K562 (cell line): Measurements from ENCODE around the gene UBASH3B. TPM values are rescaled to one million over a fixed set of nuclear protein-coding genes. Genes with fewer than 3 reads are reported as not detected.

Experiments
- ATAC-seq: fragments of 200-7000 bp; cut with Tn5 transposase; 3 replicates; pipeline ENCODE4 v1.9.1; 2020; ENCODE audit warnings: moderate library complexity
- BruUV-seq: library from RNA; stranded (reverse); fragments of 400-500 nt; replicated peaks from 2 replicates; lab custom pipeline; 2021; lab: Mats Ljungman, UMichigan
- CTCF ChIA-PET: fragments of 300-600 bp; formaldehyde crosslinking; extraction: SDS; loops from one replicate; lab custom pipeline; 2021; ENCODE audit warnings: low intra/inter-chr PET ratio; lab: Yijun Ruan, JAX
- POLR2A ChIA-PET: fragments of 300-600, 350-650 bp; sonication (Branson Sonifier 250); formaldehyde crosslinking; extraction: SDS; loops from one replicate; lab custom pipeline; 2021; ENCODE audit warnings: antibody characterized with exemption, inconsistent platforms; lab: Yijun Ruan, JAX
- DNase-seq, 4 experiments: peaks; one replicate each; pipeline versions ENCODE4 v3.0.0 to v3.0.0-alpha.2; 2011 to 2018; ENCODE audit warnings: low spot score in 3 of 4, mixed read lengths in 3 of 4; ENCODE audit errors: extremely low read depth in 1 of 4
- FAIRE-seq: peaks from 2 replicates; lab custom pipeline; 2011; peaks lifted over from hg19 to GRCh38; lab: Jason Lieb, UNC
- H2AFZ ChIP-seq: 2 replicates; pipeline ENCODE4 v1.6.0; 2011; ENCODE audit warnings: low read depth, low read length, control low read depth, inconsistent platforms
- H3K27ac ChIP-seq: fragments of 200-600 bp; 3 replicates; pipeline ENCODE4 v1.8.0; 2011; ENCODE audit warnings: low read depth, mild to moderate bottlenecking, control low read depth, inconsistent platforms, low read length, moderate library complexity, mixed read lengths; ENCODE audit errors: extremely low read depth
- H3K27me3 ChIP-seq, 2 experiments: fragments of 300-600 bp in 1 of 2; 2 replicates in 1 of 2; 3 replicates in 1 of 2; pipeline versions ENCODE4 v1.6.0 to v1.8.0; 2011; ENCODE audit warnings: inconsistent platforms in 2 of 2, low read length in 2 of 2, mild to moderate bottlenecking in 1 of 2, mixed read lengths in 1 of 2, moderate library complexity in 1 of 2; ENCODE audit not compliant: control insufficient read depth in 2 of 2, insufficient read depth in 2 of 2
- H3K36me3 ChIP-seq: fragments of 300-600 bp; 3 replicates; pipeline ENCODE4 v1.8.0; 2011; ENCODE audit warnings: mild to moderate bottlenecking, low read length, inconsistent platforms; ENCODE audit not compliant: control insufficient read depth, insufficient read depth
- H3K4me1 ChIP-seq, 2 experiments: fragments of 200-600 bp in 1 of 2; replicated peaks in 1 of 2; 2 replicates in 1 of 2; 3 replicates in 1 of 2; pipeline versions ENCODE4 v1.5.1 to v1.8.0; 2011; ENCODE audit warnings: inconsistent platforms in 2 of 2, low read length in 2 of 2, mild to moderate bottlenecking in 1 of 2, mixed read lengths in 1 of 2, moderate library complexity in 1 of 2; ENCODE audit not compliant: control insufficient read depth in 2 of 2, insufficient read depth in 2 of 2
- H3K4me2 ChIP-seq: 2 replicates; pipeline ENCODE4 v1.6.1; 2011; ENCODE audit warnings: low read length, control low read depth, inconsistent platforms, mixed read lengths; ENCODE audit not compliant: insufficient read depth
- H3K4me3 ChIP-seq: fragments of 200-600 bp; sonication (generic), shearing (Covaris generic); 2 replicates; pipeline ENCODE4 v1.5.1; 2016; ENCODE audit warnings: control low read depth, inconsistent platforms
- H3K79me2 ChIP-seq: fragments of 200-600 bp; 3 replicates; pipeline ENCODE4 v1.8.0; 2011; ENCODE audit warnings: low read length, inconsistent platforms; ENCODE audit not compliant: control insufficient read depth, insufficient read depth
- H3K9ac ChIP-seq, 2 experiments: 2 replicates each; pipeline versions ENCODE4 v1.6.0 to v1.6.1; 2011; ENCODE audit warnings: low read depth in 2 of 2, low read length in 2 of 2, control low read depth in 1 of 2, inconsistent platforms in 1 of 2, mild to moderate bottlenecking in 1 of 2, mixed read lengths in 1 of 2; ENCODE audit not compliant: insufficient read depth in 1 of 2
- H3K9me1 ChIP-seq: one replicate; pipeline ENCODE4 v1.6.0; 2011; ENCODE audit warnings: inconsistent platforms, mild to moderate bottlenecking, low read length, moderate library complexity; ENCODE audit not compliant: control insufficient read depth, insufficient read depth
- H3K9me3 ChIP-seq: replicated peaks from 2 replicates; pipeline ENCODE4 v1.5.1; 2011; ENCODE audit warnings: low read depth, low read length, inconsistent platforms; ENCODE audit not compliant: control insufficient read depth, insufficient read depth
- H4K20me1 ChIP-seq: replicated peaks from 2 replicates; pipeline ENCODE4 v1.6.1; 2011; ENCODE audit warnings: low read length, inconsistent platforms, mixed read lengths; ENCODE audit not compliant: control insufficient read depth, insufficient read depth
- ESRRA ChIP-seq: fragments of 450-650 bp; IDR thresholded peaks from 2 replicates; pipeline ENCODE4 v1.6.1; 2014; ENCODE audit warnings: low read depth, mild to moderate bottlenecking, moderate library complexity, borderline replicate concordance
- LARP7 ChIP-seq: fragments of 450-650 bp; IDR thresholded peaks from 2 replicates; pipeline ENCODE4 v1.6.1; 2016
- WGBS: fragments of 100-300 bp; shearing (Covaris generic); methylation state at CpG from one replicate; pipeline ENCODE4 v1.1.6; 2016; ENCODE audit warnings: low coverage, mixed read lengths; ENCODE audit not compliant: insufficient coverage; ENCODE audit errors: missing lambda C conversion rate; 5-methylcytosine and 5-hydroxymethylcytosine counted together
- in situ Hi-C: fragments of 300-500 bp; cut with MboI; formaldehyde crosslinking; loops from 4 replicates; pipeline ENCODE4 v1.15.0; 2018; ENCODE audit warnings: inconsistent platforms, mixed read lengths
- intact Hi-C: fragments of 100-400 bp; cut with micrococcal nuclease; formaldehyde crosslinking; loops from 2 replicates; pipeline ENCODE4 v1.14.2; 2022
- polyA plus RNA-seq, 8 experiments: library from polyadenylated mRNA; depleted of rRNA in 4 of 8; stranded (reverse) in 5 of 8; unstranded in 3 of 8; fragments of >200 nt; fragmentation: Nextera tagmentation in 2 of 8; fragmentation: Illumina TruSeq in 1 of 8; extraction: Ambion mirVana in 2 of 8; extraction: Trizol in 1 of 8; gene quantifications; 2 replicates each; pipeline versions ENCODE4 v1.2.1 to v1.2.3, GENCODE V29; 2011 to 2014; ENCODE audit warnings: inconsistent platforms in 1 of 8, missing spikeins in 1 of 8
- total RNA-seq, 7 experiments: library from RNA; depleted of rRNA in 6 of 7; stranded (reverse); fragments of >200 nt in 6 of 7; fragmentation: Illumina TruSeq in 2 of 7; extraction: Trizol in 2 of 7; gene quantifications; 2 replicates each; pipeline versions ENCODE4 v1.2.1 to v1.2.3, GENCODE V29; 2011 to 2021; ENCODE audit warnings: low replicate concordance in 1 of 7
- TF ChIP-seq, protein P1 (sequence below): fragments of 250-450 bp; sonication (Bioruptor Pico); IDR thresholded peaks from 2 replicates; pipeline ENCODE4 v1.9.0; 2021; ENCODE audit warnings: mild to moderate bottlenecking, inconsistent platforms

UBASH3B gene
- total and polyA plus RNA-seq, 9 of the 15 experiments (the other 6 are each of a cell fraction or from before 2014, with no cell fraction given): 0.01 to 0.31 (median 0.08) TPM; not detected in 2

DNA sequence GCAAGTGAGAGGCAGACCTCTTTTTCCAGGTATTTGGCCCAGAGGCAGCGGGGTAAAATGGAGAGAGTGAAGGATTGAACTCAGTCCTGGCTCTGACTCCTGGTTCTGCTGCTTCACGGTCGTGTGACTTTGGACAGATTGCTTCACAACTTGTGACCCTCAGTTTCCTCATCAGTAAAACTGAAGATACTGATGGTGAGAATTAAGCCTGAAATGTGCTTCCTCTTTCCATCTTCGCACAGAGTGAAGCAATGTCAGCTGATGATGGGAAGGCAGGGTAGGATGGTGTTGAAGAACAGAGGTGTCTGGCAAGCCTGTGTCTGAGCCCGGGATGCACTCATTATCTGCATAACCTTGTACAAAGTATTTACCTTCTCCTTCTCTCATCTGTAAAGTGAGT, 59.0 kb downstream of the UBASH3B start:
- FAIRE-seq: no peak
- H3K9me1 ChIP-seq: no peaks in the 10 kb centered on the region
- ChIA-PET CTCF (no interaction called here), POLR2A (no interaction called here)
- DNase-seq: no peak
- no peak overlapping the region for H2AFZ ChIP-seq
- TF ChIP-seq, protein P1, sequence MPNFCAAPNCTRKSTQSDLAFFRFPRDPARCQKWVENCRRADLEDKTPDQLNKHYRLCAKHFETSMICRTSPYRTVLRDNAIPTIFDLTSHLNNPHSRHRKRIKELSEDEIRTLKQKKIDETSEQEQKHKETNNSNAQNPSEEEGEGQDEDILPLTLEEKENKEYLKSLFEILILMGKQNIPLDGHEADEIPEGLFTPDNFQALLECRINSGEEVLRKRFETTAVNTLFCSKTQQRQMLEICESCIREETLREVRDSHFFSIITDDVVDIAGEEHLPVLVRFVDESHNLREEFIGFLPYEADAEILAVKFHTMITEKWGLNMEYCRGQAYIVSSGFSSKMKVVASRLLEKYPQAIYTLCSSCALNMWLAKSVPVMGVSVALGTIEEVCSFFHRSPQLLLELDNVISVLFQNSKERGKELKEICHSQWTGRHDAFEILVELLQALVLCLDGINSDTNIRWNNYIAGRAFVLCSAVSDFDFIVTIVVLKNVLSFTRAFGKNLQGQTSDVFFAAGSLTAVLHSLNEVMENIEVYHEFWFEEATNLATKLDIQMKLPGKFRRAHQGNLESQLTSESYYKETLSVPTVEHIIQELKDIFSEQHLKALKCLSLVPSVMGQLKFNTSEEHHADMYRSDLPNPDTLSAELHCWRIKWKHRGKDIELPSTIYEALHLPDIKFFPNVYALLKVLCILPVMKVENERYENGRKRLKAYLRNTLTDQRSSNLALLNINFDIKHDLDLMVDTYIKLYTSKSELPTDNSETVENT (CRISPR knock-in tag): no peak
- TF ChIP-seq LARP7: no peak
- TF ChIP-seq ESRRA: no peak
- no peaks in the 10 kb centered on the region for H3K9me3 ChIP-seq
- H3K4me1 ChIP-seq: no peaks in the 10 kb centered on the region
- H3K36me3 ChIP-seq: no peaks in the 10 kb centered on the region
- in situ Hi-C loops: no loop called here
- H3K4me2 ChIP-seq: no peak overlapping the region
- H3K9ac ChIP-seq: no peak overlapping the region
- BruUV-seq: no TSS peak
- no peak overlapping the region for H3K27ac ChIP-seq
- no peaks in the 10 kb centered on the region for H3K79me2 ChIP-seq
- no peak overlapping the region for H3K4me3 ChIP-seq
- ATAC-seq: no peak
- H4K20me1 ChIP-seq: no peaks in the 10 kb centered on the region
- intact Hi-C loops: no loop called here
- WGBS: 6% methylated on average over 5 of the region's 5 CpGs
- H3K27me3 ChIP-seq: peaks cover 2 to 31% of the 10 kb centered on the region in 2 experiments; a peak in 4 of 5 replicates
